HEK293 (cell line): ENCODE results near the gene SPATA33.

Source experiments
- BCL11B ChIP-seq: fragments of 450-650 bp; formaldehyde crosslinking; IDR thresholded peaks from 2 replicates; pipeline ENCODE4 v1.5.1; 2016; ENCODE audit warnings: low read depth, missing biosample characterization, missing genetic modification characterization
- KLF1 ChIP-seq: fragments of 450-650 bp; formaldehyde crosslinking; IDR thresholded peaks from 2 replicates; pipeline ENCODE4 v1.5.1; 2016; ENCODE audit warnings: missing biosample characterization, missing genetic modification characterization
- KLF9 ChIP-seq: fragments of 450-650 bp; formaldehyde crosslinking; IDR thresholded peaks from 2 replicates; pipeline ENCODE4 v1.5.1; 2016; ENCODE audit warnings: missing biosample characterization, missing genetic modification characterization, low read depth
- YY2 ChIP-seq: fragments of 450-650 bp; formaldehyde crosslinking; IDR thresholded peaks from 2 replicates; pipeline ENCODE4 v1.5.1; 2016; ENCODE audit warnings: missing biosample characterization, missing genetic modification characterization
- ZFHX2 ChIP-seq: fragments of 450-650 bp; formaldehyde crosslinking; conservative IDR thresholded peaks from 2 replicates; pipeline ENCODE4 v1.5.1; 2016; ENCODE audit warnings: missing biosample characterization, missing genetic modification characterization
- ZNF112 ChIP-seq: fragments of 450-650 bp; formaldehyde crosslinking; IDR thresholded peaks from 2 replicates; pipeline ENCODE4 v1.5.0; 2017; ENCODE audit warnings: missing biosample characterization, missing genetic modification characterization
- ZNF214 ChIP-seq: fragments of 450-650 bp; formaldehyde crosslinking; IDR thresholded peaks from 2 replicates; pipeline ENCODE4 v1.5.1; 2017; ENCODE audit warnings: missing biosample characterization, mild to moderate bottlenecking, missing genetic modification characterization, borderline replicate concordance
- ZNF221 ChIP-seq: fragments of 450-650 bp; formaldehyde crosslinking; IDR thresholded peaks from 2 replicates; pipeline ENCODE4 v1.5.1; 2017; ENCODE audit warnings: missing biosample characterization, missing genetic modification characterization, borderline replicate concordance
- ZNF248 ChIP-seq: fragments of 450-650 bp; formaldehyde crosslinking; IDR thresholded peaks from 2 replicates; pipeline ENCODE4 v1.5.1; 2017; ENCODE audit warnings: missing biosample characterization, missing genetic modification characterization
- ZNF302 ChIP-seq: fragments of 450-650 bp; formaldehyde crosslinking; IDR thresholded peaks from 2 replicates; pipeline ENCODE4 v1.5.1; 2016; ENCODE audit warnings: missing biosample characterization, missing genetic modification characterization, low read depth
- ZNF324 ChIP-seq: fragments of 450-650 bp; formaldehyde crosslinking; IDR thresholded peaks from 2 replicates; pipeline ENCODE4 v1.5.1; 2016; ENCODE audit warnings: missing biosample characterization, missing genetic modification characterization
- ZNF626 ChIP-seq: fragments of 450-650 bp; sonication (Bioruptor Pico); formaldehyde crosslinking; IDR thresholded peaks from 2 replicates; pipeline ENCODE4 v1.5.1; 2018; ENCODE audit warnings: missing biosample characterization, missing genetic modification characterization, inconsistent platforms
- ZNF658 ChIP-seq: fragments of 450-650 bp; formaldehyde crosslinking; IDR thresholded peaks from 2 replicates; pipeline ENCODE4; 2016; ENCODE audit warnings: missing biosample characterization, missing genetic modification characterization
- ZNF792 ChIP-seq: fragments of 450-650 bp; formaldehyde crosslinking; IDR thresholded peaks from 2 replicates; pipeline ENCODE4 v1.5.1; 2016; ENCODE audit warnings: missing biosample characterization, missing genetic modification characterization
- ZSCAN30 ChIP-seq: fragments of 450-650 bp; IDR thresholded peaks from 2 replicates; pipeline ENCODE4 v1.5.1; 2018; ENCODE audit warnings: missing biosample characterization, mild to moderate bottlenecking, missing genetic modification characterization, moderate library complexity
- TF ChIP-seq, protein P1 (sequence below): fragments of 450-650 bp; formaldehyde crosslinking; IDR thresholded peaks from 2 replicates; pipeline ENCODE4 v1.5.1; 2017; ENCODE audit warnings: missing biosample characterization, missing genetic modification characterization
- TF ChIP-seq, protein P2 (sequence below): fragments of 450-650 bp; formaldehyde crosslinking; IDR thresholded peaks from 2 replicates; pipeline ENCODE4; 2016; ENCODE audit warnings: missing biosample characterization, missing genetic modification characterization
- TF ChIP-seq, protein P3 (sequence below): fragments of 450-650 bp; formaldehyde crosslinking; IDR thresholded peaks from 2 replicates; pipeline ENCODE4 v1.5.1; 2017; ENCODE audit warnings: missing biosample characterization, missing genetic modification characterization
- TF ChIP-seq, protein P4 (sequence below): fragments of 450-650 bp; formaldehyde crosslinking; IDR thresholded peaks from 2 replicates; pipeline ENCODE4 v1.5.1; 2016; ENCODE audit warnings: missing biosample characterization, missing genetic modification characterization
- TF ChIP-seq, protein P5 (sequence below): sonication (generic); formaldehyde crosslinking; IDR thresholded peaks from 2 replicates; pipeline ENCODE4 v1.8.1; 2022; ENCODE audit warnings: mild to moderate bottlenecking, moderate library complexity, missing genetic modification reagents
- TF ChIP-seq, protein P6 (sequence below): fragments of 450-650 bp; formaldehyde crosslinking; conservative IDR thresholded peaks from 2 replicates; pipeline ENCODE4 v1.5.1; 2016; ENCODE audit warnings: low read depth, missing biosample characterization, missing genetic modification characterization
- TF ChIP-seq, protein P7 (sequence below): fragments of 450-650 bp; formaldehyde crosslinking; IDR thresholded peaks from 2 replicates; pipeline ENCODE4 v1.5.1; 2016; ENCODE audit warnings: missing biosample characterization, missing genetic modification characterization

The SPATA33 gene

DNA sequence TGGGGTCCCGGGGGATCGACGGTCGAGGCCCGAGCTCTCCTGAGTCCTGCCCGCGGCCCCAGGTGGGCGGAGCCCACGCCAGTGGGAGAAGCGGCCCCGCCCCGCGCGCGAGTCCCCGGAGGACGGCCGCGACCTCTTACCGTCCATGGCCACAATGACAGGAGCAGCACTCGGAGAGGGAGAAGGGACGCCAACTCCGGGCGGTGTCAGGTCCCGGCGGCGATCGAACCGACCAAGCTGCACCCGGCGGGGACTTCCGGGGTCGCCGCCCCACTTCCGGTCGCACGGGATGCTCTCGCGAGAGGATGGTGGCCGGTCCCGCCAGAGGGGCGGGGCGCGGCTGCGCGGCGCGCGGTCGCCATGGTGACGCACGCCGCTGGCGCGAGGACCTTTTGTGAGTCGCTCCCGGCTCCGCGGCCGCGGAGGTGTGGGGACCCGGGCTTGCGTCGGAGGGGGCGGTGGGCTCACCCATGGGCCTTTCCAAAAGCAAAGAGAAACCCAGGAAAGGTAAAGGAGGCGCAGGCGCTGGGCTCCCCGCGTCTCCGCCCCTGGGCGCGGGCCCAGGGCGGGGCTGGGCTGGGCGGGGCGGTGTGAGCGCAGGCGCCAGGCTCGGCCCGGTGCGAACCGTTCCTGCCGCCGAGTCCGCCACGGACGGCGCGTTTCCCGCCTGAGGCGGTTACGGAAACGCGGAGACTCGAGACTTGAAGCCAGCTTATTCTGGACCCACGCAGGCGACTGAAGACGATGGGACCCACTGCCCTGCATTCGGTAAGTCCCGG lies at the start of gene SPATA33, which contains the start of gene CHMP1A (continued):
- no peak for TF ChIP-seq ZNF626 (tag by site-specific recombination)
- TF ChIP-seq ZSCAN30 (tag by site-specific recombination) = peak; percentile 23
- TF ChIP-seq, protein P1, sequence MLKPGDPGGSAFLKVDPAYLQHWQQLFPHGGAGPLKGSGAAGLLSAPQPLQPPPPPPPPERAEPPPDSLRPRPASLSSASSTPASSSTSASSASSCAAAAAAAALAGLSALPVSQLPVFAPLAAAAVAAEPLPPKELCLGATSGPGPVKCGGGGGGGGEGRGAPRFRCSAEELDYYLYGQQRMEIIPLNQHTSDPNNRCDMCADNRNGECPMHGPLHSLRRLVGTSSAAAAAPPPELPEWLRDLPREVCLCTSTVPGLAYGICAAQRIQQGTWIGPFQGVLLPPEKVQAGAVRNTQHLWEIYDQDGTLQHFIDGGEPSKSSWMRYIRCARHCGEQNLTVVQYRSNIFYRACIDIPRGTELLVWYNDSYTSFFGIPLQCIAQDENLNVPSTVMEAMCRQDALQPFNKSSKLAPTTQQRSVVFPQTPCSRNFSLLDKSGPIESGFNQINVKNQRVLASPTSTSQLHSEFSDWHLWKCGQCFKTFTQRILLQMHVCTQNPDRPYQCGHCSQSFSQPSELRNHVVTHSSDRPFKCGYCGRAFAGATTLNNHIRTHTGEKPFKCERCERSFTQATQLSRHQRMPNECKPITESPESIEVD (tag by site-specific recombination) = no peak
- TF ChIP-seq ZNF248 = no peak
- no peak for TF ChIP-seq BCL11B (tag by site-specific recombination)
- no peak for TF ChIP-seq ZNF112 (tag by site-specific recombination)
- TF ChIP-seq, protein P2, sequence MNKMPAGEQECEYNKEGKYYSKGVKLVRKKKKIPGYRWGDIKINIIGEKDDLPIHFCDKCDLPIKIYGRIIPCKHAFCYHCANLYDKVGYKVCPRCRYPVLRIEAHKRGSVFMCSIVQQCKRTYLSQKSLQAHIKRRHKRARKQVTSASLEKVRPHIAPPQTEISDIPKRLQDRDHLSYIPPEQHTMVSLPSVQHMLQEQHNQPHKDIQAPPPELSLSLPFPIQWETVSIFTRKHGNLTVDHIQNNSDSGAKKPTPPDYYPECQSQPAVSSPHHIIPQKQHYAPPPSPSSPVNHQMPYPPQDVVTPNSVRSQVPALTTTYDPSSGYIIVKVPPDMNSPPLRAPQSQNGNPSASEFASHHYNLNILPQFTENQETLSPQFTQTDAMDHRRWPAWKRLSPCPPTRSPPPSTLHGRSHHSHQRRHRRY (tag by site-specific recombination) = no peak
- TF ChIP-seq ZNF792 = no peak
- TF ChIP-seq ZNF658 (tag by site-specific recombination) = no peak
- TF ChIP-seq, protein P3, sequence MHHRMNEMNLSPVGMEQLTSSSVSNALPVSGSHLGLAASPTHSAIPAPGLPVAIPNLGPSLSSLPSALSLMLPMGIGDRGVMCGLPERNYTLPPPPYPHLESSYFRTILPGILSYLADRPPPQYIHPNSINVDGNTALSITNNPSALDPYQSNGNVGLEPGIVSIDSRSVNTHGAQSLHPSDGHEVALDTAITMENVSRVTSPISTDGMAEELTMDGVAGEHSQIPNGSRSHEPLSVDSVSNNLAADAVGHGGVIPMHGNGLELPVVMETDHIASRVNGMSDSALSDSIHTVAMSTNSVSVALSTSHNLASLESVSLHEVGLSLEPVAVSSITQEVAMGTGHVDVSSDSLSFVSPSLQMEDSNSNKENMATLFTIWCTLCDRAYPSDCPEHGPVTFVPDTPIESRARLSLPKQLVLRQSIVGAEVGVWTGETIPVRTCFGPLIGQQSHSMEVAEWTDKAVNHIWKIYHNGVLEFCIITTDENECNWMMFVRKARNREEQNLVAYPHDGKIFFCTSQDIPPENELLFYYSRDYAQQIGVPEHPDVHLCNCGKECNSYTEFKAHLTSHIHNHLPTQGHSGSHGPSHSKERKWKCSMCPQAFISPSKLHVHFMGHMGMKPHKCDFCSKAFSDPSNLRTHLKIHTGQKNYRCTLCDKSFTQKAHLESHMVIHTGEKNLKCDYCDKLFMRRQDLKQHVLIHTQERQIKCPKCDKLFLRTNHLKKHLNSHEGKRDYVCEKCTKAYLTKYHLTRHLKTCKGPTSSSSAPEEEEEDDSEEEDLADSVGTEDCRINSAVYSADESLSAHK (tag by site-specific recombination) = no peak; the same call in 1 of the 2 replicates
- TF ChIP-seq, protein P4, sequence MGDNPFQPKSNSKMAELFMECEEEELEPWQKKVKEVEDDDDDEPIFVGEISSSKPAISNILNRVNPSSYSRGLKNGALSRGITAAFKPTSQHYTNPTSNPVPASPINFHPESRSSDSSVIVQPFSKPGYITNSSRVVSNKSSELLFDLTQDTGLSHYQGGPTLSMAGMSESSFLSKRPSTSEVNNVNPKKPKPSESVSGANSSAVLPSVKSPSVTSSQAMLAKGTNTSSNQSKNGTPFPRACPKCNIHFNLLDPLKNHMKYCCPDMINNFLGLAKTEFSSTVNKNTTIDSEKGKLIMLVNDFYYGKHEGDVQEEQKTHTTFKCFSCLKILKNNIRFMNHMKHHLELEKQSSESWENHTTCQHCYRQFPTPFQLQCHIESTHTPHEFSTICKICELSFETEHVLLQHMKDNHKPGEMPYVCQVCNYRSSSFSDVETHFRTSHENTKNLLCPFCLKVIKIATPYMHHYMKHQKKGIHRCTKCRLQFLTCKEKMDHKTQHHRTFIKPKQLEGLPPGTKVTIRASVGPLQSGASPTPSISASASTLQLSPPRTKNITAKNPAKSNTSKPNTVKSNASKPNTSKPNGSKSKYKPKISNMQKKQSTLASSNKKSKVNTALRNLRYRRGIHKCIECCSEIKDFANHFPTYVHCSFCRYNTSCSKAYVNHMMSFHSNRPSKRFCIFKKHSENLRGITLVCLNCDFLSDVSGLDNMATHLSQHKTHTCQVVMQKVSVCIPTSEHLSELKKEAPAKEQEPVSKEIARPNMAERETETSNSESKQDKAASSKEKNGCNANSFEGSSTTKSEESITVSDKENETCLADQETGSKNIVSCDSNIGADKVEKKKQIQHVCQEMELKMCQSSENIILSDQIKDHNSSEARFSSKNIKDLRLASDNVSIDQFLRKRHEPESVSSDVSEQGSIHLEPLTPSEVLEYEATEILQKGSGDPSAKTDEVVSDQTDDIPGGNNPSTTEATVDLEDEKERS = no peak
- peak; percentile 82 for TF ChIP-seq KLF1 (tag by site-specific recombination)
- no peak for TF ChIP-seq ZNF324 (tag by site-specific recombination)
- TF ChIP-seq, protein P5, sequence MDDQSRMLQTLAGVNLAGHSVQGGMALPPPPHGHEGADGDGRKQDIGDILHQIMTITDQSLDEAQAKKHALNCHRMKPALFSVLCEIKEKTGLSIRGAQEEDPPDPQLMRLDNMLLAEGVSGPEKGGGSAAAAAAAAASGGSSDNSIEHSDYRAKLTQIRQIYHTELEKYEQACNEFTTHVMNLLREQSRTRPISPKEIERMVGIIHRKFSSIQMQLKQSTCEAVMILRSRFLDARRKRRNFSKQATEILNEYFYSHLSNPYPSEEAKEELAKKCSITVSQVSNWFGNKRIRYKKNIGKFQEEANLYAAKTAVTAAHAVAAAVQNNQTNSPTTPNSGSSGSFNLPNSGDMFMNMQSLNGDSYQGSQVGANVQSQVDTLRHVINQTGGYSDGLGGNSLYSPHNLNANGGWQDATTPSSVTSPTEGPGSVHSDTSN = peak; percentile 60
- TF ChIP-seq KLF9 = peak; percentile 95
- no peak for TF ChIP-seq ZNF214
- TF ChIP-seq, protein P6, sequence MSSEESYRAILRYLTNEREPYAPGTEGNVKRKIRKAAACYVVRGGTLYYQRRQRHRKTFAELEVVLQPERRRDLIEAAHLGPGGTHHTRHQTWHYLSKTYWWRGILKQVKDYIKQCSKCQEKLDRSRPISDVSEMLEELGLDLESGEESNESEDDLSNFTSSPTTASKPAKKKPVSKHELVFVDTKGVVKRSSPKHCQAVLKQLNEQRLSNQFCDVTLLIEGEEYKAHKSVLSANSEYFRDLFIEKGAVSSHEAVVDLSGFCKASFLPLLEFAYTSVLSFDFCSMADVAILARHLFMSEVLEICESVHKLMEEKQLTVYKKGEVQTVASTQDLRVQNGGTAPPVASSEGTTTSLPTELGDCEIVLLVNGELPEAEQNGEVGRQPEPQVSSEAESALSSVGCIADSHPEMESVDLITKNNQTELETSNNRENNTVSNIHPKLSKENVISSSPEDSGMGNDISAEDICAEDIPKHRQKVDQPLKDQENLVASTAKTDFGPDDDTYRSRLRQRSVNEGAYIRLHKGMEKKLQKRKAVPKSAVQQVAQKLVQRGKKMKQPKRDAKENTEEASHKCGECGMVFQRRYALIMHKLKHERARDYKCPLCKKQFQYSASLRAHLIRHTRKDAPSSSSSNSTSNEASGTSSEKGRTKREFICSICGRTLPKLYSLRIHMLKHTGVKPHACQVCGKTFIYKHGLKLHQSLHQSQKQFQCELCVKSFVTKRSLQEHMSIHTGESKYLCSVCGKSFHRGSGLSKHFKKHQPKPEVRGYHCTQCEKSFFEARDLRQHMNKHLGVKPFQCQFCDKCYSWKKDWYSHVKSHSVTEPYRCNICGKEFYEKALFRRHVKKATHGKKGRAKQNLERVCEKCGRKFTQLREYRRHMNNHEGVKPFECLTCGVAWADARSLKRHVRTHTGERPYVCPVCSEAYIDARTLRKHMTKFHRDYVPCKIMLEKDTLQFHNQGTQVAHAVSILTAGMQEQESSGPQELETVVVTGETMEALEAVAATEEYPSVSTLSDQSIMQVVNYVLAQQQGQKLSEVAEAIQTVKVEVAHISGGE (tag by site-specific recombination) = peak; percentile 97
- TF ChIP-seq, protein P7, sequence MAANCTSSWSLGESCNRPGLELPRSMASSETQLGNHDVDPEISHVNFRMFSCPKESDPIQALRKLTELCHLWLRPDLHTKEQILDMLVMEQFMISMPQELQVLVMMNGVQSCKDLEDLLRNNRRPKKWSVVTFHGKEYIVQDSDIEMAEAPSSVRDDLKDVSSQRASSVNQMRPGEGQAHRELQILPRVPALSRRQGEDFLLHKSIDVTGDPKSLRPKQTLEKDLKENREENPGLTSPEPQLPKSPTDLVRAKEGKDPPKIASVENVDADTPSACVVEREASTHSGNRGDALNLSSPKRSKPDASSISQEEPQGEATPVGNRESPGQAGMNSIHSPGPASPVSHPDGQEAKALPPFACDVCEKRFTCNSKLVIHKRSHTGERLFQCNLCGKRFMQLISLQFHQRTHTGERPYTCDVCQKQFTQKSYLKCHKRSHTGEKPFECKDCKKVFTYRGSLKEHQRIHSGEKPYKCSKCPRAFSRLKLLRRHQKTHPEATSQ (tag by site-specific recombination) = no peak
- peak; percentile 45; the same call in 1 of the 2 replicates for TF ChIP-seq YY2 (tag by site-specific recombination)
- no peak for TF ChIP-seq ZNF221 (tag by site-specific recombination)
- no peak for TF ChIP-seq ZNF302 (tag by site-specific recombination)
- peak; percentile 44; the same call in 1 of the 2 replicates for TF ChIP-seq ZFHX2 (tag by site-specific recombination)
